ENCODE measurements around the gene CLNS1A.
"Not testable (repeated sequence)": the region's sequence is repeated elsewhere in the genome, so short reads cannot be mapped to it uniquely, and the experiment has no call there.

CLNS1A gene

DNA sequence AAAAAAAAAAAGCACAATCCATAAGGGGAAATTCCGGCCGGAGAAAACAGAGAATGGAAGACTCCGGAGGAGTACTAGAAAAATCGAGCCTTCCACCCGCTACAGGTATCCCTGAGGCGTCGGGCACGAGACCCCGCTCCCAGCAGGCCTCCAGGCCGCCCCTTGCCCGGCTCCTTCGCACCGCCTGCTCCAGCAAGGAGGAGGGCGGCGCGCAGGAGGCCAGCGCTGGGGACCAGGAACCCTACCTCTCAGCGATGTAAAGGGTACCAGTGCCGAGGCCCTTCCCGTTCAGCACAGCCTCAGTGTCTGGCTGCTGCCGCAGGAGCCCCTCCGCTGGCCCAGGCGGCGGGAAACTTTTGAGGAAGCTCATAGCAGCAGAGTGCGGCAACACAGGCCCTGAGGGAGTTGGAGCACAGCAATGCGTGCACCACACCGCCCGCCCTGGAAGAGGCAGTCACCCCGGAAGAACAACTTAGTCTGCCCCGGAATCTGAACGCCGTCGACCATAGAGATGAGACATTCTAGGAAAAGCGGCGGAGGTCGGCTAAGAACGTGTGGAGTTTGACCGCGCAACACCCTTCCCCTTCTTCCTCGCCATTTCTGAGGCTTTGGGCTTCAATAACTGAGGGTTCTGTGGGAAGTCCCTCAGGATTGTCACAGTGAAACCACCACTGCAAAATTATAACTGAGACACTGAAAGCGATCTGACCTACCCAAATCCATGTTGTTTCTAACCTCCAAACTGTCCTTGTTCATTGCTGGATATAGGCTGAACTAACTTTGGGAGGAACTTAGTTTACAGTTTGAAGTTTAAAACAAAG, at the start of gene CLNS1A:
CLNS1A (minus strand) TSS at position 450 of the 821 bp plus-strand sequence; CDS start at position 370, 80 bp downstream.
- peak; percentile 63 for DNase-seq

GRCh38 chr11:77687088-77687487, 49.5 kb upstream of the CLNS1A start:
- no peak for DNase-seq

DNA sequence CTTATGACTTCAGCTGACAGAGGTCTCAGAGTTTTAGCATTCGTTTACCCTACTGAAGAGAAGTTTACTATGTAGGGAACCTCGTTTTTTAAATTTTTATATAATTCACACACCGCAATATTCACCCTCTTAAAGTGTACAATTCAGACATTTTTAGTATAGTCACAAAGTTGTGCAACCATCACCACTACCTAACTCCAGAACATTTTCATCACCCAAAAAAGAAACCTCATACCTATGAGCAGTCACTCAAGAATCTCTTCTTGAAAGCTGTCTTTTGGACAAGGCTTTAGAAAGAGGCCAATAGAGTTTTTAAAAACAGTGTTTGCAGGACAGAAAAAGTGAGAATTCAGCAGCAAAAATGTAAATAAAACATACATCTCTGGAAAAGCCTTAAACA, 39.5 kb upstream of the CLNS1A start:
- DNase-seq, result no peak

- no peak for DNase-seq
Observed at GRCh38 chr11:77672264-77672663, 34.7 kb upstream of the CLNS1A start.

- no peak for DNase-seq
Observed at GRCh38 chr11:77669848-77670511, 32.4 kb upstream of the CLNS1A start.

- no peak for DNase-seq
Observed at GRCh38 chr11:77668760-77669159, 31.2 kb upstream of the CLNS1A start.

- no peak for DNase-seq
Observed at GRCh38 chr11:77665240-77665965, 27.8 kb upstream of the CLNS1A start.

- no peak for DNase-seq
Observed at GRCh38 chr11:77661670-77662069, 24.1 kb upstream of the CLNS1A start.

DNA sequence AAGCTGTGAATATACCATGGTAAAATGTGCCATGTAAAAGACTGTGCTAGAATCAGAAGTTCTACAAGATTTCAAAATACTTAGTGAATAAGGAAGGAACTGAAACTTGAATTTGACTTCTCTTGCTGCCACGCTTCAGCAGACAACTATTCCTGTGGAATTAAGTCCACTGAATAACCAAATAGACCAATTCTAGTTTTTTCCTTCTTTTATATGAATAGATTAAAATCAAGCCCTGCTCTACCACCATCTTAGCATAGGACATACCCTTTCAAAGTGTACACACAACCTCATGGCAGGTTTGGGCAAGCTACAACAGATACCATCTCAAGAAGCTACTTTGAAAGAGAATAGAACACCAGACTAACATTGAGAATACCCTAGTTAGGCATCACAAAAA, 23.4 kb upstream of the CLNS1A start:
- DNase-seq, result no peak

- DNase-seq, result no peak
Observed at GRCh38 chr11:77658213-77659013, 20.8 kb upstream of the CLNS1A start.

- DNase-seq, result no peak
Observed at GRCh38 chr11:77656362-77656761, 18.8 kb upstream of the CLNS1A start.

DNA sequence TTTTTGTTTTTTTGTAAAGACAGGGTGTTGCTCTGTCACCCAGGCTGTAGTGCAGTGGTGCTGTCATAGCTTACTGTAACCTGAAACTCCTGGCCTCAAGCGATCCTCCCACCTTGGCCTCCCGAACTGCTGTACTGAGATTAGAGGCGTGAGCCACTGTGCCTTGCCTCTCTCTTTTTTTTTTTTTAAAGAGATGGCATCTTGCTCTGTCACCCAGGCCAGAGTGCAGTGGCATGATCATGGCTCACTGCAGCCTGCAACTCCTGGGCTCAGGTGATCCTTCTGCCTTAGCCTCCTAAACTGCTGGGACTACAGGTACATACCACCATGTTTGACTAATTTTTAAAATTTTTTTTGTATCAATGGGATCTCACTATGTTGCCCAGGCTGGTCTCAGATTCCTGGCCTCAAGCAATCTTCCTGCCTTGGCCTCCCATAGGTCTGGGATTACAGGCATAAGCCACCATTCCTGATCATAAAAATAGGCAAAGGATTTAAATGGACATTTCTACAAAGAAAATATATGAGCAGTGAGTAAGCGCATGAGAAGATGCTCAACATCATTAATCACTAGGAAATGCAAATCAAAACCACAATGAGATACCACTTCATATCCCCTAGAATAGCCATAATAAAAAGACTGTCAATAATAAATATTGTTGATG, 17.3 kb upstream of the CLNS1A start:
- no peak for DNase-seq

- DNase-seq, result no peak
Observed at GRCh38 chr11:77650123-77650522, 12.5 kb upstream of the CLNS1A start.

- DNase-seq, result no peak
Observed at GRCh38 chr11:77647654-77648305, 10.2 kb upstream of the CLNS1A start.

- no peak for DNase-seq
Observed at GRCh38 chr11:77644887-77645286, 7.3 kb upstream of the CLNS1A start.

GRCh38 chr11:77642228-77642627, 4.6 kb upstream of the CLNS1A start:
- no peak for DNase-seq

DNA sequence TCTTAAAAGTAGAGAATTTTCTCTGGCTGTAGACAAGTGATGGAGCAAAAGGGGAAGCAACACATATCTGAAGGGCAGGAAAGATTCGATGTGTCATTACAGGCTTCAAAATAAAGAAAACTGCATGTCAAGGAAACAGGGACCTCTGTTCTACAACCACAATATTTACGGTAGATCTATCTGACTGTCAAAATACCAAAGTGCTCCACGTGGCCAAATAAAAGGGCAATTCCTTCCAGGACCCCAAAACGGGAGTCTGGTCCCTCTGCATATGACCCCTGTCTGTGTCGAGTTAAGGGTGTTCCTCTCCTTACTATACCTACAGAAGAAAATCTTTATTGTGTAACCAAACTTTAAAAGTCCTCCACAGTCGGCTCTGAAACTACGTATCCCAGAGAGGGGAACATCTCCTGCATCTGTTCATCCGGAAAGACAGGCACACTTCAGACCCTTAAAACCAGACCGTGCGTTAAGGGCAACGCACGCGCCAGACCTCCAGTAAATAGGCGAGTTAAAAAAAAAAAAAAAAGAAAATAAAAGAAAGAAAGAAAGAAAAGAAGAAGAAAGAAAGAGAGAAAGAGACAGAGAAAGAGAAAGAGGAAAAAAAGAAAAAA, 756 bp downstream of the CLNS1A start:
- DNase-seq, result no peak

GRCh38 chr11:77633926-77634325, 3.7 kb downstream of the CLNS1A start:
- DNase-seq, result not testable (repeated sequence)

- DNase-seq, result no peak
Observed at GRCh38 chr11:77630157-77630710, 7.4 kb downstream of the CLNS1A start.

DNA sequence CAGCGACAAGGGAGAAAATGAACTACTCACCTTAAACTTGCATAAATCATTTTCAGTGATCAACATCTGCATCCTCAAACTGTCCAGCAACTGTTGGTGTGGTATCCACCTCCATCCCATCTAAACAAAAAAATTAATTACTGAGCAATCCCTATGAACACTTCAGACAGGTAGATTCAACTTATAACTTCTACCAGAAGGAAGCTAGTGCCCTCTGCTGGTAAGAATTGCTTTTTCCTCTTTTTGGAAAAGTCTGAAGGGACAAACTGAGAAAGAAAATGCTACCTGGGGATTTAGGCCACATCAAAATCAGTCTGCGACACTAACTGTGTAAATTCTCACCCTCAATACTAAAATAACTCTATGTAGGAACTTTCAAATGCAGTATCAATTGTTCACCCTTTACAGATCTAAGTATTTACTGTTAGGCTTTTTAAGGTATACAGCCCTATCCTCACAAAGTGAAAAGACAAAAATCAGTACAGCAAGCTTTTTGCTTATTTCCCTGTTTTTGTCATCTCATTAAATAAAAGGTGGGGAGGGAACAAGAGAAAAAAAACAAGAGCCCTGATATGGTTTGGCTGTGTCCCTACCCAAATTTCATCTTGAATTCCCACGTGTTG, 17.9 kb downstream of the CLNS1A start:
- no peak for DNase-seq
